PFSK-1 (cell line): ENCODE results near the gene DDO.

ENCODE experiments used
- FOXP2 ChIP-seq: optimal IDR thresholded peaks from 2 replicates; pipeline ENCODE3; 2011; ENCODE audit warnings: borderline replicate concordance, control low read depth, inconsistent platforms; ENCODE audit not compliant: insufficient read depth; ENCODE audit errors: extremely low read length, extremely low read depth
- POLR2AphosphoS5 ChIP-seq: IDR thresholded peaks from 2 replicates; pipeline ENCODE4 v1.6.1; 2012; ENCODE audit warnings: low read depth, mild to moderate bottlenecking, control low read depth, low read length, moderate library complexity
- REST ChIP-seq, 2 experiments: IDR thresholded peaks; 2 replicates each; pipeline versions ENCODE4 v1.6.1 to v1.8.0; 2011 to 2012; ENCODE audit warnings: low read depth in 2 of 2, low read length in 2 of 2, control low read depth in 1 of 2, inconsistent platforms in 1 of 2, mild to moderate bottlenecking in 1 of 2, moderate library complexity in 1 of 2; ENCODE audit not compliant: insufficient read depth in 1 of 2
- SIN3A ChIP-seq: IDR thresholded peaks from 2 replicates; pipeline ENCODE4 v1.6.1; 2012; ENCODE audit warnings: mild to moderate bottlenecking, low read length, moderate library complexity, borderline replicate concordance; ENCODE audit not compliant: insufficient read depth
- TAF1 ChIP-seq: IDR thresholded peaks from 2 replicates; pipeline ENCODE4 v1.6.1; 2012; ENCODE audit warnings: low read length, control low read depth, borderline replicate concordance; ENCODE audit not compliant: insufficient read depth

- TF ChIP-seq TAF1 (no peak), REST (IDR thresholded peaks at IDR 0.05; ENCODE audit: insufficient read depth in 1 of 2, low read depth in 2 of 2, low read length in 2 of 2) (no peak), POLR2AphosphoS5 (no peak), SIN3A (no peak), FOXP2 (no peak)
These were observed 17.0 kb upstream of the DDO start for GRCh38 chr6:110432285-110432900.
